HG03378 (cell line): ENCODE measurements around the gene GLIPR2.
"Not testable (repeated sequence)": the region's sequence is repeated elsewhere in the genome, so short reads cannot be mapped to it uniquely, and the experiment has no call there.

Experiments
- ATAC-seq: cut with Tn5 transposase; IDR thresholded peaks from one replicate; pipeline ENCODE4 v1.9.1; 2021; ENCODE audit warnings: mild to moderate bottlenecking, moderate library complexity; ENCODE audit not compliant: unreplicated experiment

Gene GLIPR2, protein sequence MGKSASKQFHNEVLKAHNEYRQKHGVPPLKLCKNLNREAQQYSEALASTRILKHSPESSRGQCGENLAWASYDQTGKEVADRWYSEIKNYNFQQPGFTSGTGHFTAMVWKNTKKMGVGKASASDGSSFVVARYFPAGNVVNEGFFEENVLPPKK

GRCh38 chr9:36136272-36136893 lies at the start of gene GLIPR2:
TSS of gene GLIPR2 (plus strand) at chr9:36136733. CDS start at chr9:36136779, 46 bp downstream.
- peak; percentile 72 for ATAC-seq

DNA sequence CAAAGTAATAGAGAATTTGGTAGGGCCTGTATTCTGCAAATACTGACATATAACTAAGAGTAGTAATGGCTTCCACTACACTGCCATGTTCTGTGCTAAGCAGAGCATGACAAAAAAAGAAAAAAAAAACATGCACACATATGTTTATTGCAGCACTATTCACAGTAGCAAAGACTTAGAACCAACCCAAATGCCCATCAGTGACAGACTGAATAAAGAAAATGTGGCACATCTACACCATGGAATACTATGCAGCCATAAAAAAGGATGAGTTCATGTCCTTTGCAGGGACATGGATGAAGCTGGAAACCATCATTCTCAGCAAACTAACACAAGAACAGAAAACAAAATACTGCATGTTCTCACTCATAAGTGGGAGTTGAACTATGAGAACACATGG lies 49.5 kb upstream of the GLIPR2 start:
- not testable (repeated sequence) for ATAC-seq

DNA sequence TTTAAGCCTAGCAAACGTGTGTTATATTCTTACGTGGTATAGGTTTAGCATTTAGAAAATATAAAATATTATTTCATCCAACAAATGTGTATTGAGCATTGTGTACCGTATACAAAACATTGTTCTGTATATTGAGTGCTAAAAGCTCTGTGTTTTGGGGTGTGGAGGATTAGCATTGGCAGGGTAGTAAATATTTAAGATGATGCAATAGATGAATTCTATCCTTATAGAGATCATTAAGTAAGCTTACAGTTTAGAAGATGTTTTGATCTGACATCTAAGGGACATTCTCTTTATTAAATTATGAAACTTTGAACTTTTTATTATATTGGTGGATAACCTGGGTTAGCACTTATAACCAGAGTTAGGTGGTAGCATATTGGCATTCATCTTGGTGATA lies 48.5 kb upstream of the GLIPR2 start:
- ATAC-seq: no peak

GRCh38 chr9:36091026-36091953 lies 45.2 kb upstream of the GLIPR2 start:
- no peak for ATAC-seq

DNA sequence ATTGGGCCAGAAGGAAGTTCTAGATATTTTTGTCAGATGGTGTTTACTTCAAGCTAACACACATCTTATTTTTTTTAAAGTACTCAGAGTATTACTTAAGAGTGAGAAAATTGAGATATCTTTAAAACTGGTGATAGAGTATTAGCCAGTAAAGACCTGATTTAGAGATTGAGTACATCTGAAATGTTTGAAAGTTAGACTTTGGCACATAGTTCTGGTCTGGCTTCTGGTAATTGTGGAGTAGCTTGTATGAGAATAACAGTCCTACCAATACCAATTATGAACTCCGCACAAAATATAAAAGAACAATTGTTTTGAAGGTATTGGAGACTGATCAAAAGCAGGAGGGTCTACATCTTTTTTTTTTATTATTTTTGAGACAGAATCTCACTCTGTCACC lies 44.5 kb upstream of the GLIPR2 start:
- no peak for ATAC-seq

DNA sequence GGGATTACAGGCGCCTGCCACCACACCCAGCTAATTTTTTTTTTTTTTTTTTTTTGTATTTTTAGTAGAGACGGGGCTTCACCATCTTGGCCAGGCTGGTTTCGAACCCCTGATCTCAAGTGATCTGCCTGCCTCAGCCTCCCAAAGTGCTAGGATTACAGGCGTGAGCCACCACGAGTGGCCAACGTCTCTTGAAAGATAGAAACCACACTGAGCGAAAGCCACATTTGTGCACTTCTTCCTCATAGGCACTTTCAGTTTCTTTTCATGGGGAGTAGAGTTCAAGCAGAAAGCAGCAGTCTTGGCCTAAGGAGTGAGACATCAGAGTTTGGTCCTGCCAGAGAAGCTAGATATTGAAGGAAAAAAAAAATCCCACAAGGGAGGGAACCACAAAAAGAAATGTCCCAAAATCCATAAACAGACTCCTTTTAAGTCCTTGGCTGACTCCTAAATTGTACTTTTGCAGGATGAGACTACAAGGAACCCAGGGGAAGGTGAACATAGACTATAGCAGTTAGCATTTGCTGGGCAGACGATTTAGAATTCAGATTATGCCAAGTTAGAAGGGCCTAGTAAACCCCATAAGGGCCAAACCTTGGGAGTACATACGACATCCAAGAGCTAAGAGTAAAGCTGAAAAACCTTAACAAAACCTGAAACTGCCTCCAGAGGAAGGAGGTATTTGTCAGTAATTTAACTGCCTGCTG lies 43.9 kb upstream of the GLIPR2 start:
- peak; percentile 90 for ATAC-seq

DNA sequence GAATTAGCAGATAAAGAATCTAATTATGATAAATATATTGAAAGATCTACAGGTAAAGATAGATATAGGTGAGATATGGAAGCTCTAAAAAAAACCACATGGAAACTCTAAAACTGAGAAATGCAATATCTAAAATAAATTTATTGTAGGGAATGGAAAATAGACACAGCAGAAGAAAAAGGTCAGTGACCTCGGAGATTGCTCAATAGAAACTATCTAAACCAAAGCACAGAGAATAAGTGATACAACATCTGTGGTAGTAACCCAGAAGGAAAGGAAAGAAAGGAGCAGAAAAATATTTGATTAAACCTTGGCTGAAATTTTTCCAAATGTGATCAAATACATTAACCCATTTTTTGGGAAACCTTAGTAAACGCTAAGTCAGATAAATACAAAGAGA lies 43.1 kb upstream of the GLIPR2 start:
- no peak for ATAC-seq

GRCh38 chr9:36099718-36100117 lies 36.8 kb upstream of the GLIPR2 start:
- ATAC-seq: no peak

DNA sequence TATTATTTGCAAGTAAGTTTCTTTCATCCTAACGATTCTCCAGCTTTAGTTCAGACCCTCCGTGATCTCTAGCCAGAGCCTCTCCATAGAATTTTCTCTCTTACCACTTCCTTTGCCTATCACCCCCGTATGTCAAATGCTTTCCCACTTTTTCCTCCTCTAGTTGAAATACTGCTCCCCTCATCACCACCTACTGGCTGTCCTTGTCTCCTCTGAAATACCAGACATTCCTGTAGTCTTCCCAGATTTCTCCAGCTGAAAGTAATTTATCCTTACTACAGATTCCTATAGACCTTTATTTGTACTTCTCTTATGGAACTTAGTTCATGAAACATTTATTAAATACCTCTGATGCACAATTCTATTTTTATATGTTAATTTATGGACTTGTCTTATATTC lies 36.0 kb upstream of the GLIPR2 start:
- ATAC-seq: no peak

DNA sequence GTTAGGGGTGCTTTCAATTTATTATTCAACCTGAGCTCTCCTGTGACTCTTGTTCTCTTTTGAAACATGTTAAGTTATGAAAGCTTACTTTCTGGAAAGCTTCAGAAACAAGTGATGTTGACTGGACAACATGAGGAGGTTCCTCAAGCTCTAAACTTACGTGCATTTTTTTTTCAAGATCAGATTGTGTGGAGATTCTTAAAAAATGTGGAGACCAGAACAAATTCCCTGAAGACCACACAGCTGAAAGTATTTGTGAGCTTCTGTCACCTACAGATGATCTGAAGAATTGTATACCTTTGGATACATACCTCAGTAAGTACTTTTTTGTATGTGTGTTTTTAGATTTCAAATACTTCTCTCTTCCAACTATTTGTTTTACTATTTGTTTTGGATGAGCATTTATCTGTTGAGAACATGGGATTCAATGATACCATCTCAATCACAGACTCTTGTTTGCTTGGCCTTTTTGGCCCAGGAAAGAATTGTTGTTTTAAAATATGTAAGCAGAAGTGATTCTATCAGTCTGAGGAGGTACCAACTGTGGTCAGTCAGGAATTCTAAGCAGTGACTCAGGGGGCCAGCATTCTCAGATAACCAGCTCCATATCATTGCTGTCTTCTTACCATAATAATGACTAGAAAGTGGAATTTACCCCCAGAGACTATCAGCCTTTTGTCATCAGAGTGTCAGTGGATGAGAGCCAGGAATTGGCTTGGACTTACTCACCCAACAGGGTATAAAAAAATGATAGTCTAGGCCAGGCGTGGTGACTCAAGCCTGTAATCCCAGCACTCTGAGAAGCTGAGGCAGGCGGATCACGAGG lies 34.4 kb upstream of the GLIPR2 start:
- no peak for ATAC-seq

- peak; percentile 55 for ATAC-seq
Measured at GRCh38 chr9:36102742-36103495, 33.6 kb upstream of the GLIPR2 start.

DNA sequence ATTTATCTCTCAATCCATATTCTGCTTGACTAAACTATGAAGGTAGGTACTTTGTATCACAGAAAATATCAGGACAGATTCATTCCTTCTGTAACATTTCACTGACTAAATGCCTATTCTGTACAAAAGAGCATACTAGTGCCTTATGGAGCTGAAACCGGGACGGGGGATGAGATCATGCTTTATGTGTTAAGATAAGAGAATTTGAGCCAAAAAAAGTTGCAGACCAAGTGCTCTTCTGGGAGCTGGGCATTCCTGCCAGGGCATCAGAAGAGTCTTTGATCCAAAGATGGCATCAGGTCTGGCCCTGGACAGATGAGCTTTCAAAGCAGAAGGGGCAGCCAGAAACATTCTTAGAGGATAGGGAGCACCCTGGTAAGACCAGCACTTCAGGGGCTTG lies 27.5 kb upstream of the GLIPR2 start:
- ATAC-seq: no peak

DNA sequence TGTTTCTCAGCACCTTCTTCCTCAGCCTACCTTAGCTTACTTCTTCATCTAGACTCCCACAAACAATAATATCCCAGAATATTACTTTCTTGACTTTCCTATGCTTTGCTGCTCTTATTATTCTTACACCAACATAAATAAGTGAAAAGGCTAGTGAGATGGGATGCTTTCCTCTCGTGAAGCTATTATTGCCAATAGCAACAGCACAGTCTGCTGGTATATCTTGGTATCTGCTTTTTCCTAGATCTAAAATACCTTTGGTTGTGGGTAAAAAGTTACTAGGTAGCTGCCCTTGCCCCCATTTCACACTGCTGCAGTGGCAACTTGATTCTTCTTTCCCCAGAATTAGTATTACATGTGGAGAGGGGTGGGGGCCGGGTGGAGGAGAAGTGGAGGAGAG lies 26.1 kb upstream of the GLIPR2 start:
- ATAC-seq: no peak

- no peak for ATAC-seq
Measured at GRCh38 chr9:36112516-36112915, 24.0 kb upstream of the GLIPR2 start.

DNA sequence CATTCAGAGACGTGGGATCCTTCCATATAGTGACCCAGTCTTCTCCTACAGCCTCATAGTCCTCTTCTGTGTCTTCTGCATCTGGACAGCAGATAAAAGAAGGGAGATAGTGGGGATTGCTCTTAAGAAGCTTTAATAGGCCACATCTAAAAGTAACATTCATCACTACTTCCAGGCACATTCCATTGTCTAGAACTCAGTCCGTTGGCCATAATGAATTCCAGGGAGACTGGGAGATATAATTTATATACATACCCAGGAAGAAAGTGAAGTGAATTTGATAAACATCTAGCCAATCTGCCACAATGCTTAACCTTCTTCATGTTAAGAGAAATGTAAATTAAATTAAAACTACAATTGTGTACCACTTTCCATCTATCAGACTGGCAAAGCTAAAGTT lies 22.5 kb upstream of the GLIPR2 start:
- ATAC-seq: no peak

GRCh38 chr9:36116593-36116992 lies 19.9 kb upstream of the GLIPR2 start:
- no peak for ATAC-seq

GRCh38 chr9:36118201-36118600 lies 18.3 kb upstream of the GLIPR2 start:
- no peak for ATAC-seq

- no peak for ATAC-seq
Measured at GRCh38 chr9:36118706-36119105, 17.8 kb upstream of the GLIPR2 start.

DNA sequence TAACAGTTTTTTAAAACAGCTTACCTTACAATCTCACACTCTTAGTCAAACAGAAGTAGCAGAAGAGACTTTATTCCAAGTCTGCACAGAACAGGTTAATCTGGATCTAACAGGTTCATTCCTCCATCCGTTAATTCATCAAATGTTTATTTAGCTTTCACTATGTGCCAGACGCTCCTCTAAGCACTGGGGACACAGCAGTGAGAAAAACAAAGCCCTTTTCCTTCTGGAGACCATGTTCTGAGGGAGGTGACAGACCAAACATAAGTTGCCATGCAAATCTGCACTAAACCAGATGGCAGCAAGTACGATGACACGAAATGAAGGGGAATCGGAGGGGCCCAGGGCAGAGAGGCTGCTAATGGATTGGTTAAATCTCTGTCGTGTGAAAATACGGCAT lies 17.1 kb upstream of the GLIPR2 start:
- ATAC-seq: no peak

GRCh38 chr9:36120705-36121104 lies 15.8 kb upstream of the GLIPR2 start:
- no peak for ATAC-seq
